HepG2 (cell line): ENCODE measurements around the gene NPAS2. TPM values are rescaled to one million over a fixed set of nuclear protein-coding genes. Genes with fewer than 3 reads are reported as not detected.
A peak's percentile ranks its signal among the peaks of the same experiment; 100 is the strongest.

Experiments
- ARID5B ChIP-seq: IDR thresholded peaks from 2 replicates; pipeline ENCODE4 v1.4.0; 2020; ENCODE audit warnings: mild to moderate bottlenecking, missing genetic modification reagents
- CREB3 ChIP-seq: sonication (generic); formaldehyde crosslinking; IDR thresholded peaks from 2 replicates; pipeline ENCODE4 v1.5.0; 2020; ENCODE audit warnings: missing genetic modification reagents
- HNF4A ChIP-seq: sonication (generic); formaldehyde crosslinking; IDR thresholded peaks from 2 replicates; pipeline ENCODE4 v1.4.0; 2020; ENCODE audit warnings: missing genetic modification reagents
- HOXA3 ChIP-seq: sonication (generic); formaldehyde crosslinking; IDR thresholded peaks from 2 replicates; pipeline ENCODE4 v1.5.0; 2020; ENCODE audit warnings: missing genetic modification reagents
- JUNB ChIP-seq: sonication (generic); formaldehyde crosslinking; IDR thresholded peaks from 2 replicates; pipeline ENCODE4 v1.8.0; 2022; ENCODE audit warnings: missing genetic modification reagents, mild to moderate bottlenecking, borderline replicate concordance
- MIER3 ChIP-seq: IDR thresholded peaks from 2 replicates; pipeline ENCODE4 v1.6.1; 2016; ENCODE audit warnings: missing compliant biosample characterization, borderline replicate concordance
- NCOR1 ChIP-seq: fragments of 200-600 bp; sonication (generic); IDR thresholded peaks from 2 replicates; pipeline ENCODE4 v1.7.0; 2017; ENCODE audit warnings: antibody characterized with exemption, low read length, borderline replicate concordance
- SALL1 ChIP-seq: sonication (generic); formaldehyde crosslinking; IDR thresholded peaks from 2 replicates; pipeline ENCODE4 v1.8.0; 2022; ENCODE audit warnings: mild to moderate bottlenecking, missing genetic modification reagents
- TFAP4 ChIP-seq: sonication (generic); IDR thresholded peaks from 2 replicates; pipeline ENCODE4 v1.6.1; 2016; ENCODE audit warnings: low read depth, borderline replicate concordance
- ZBTB7B ChIP-seq: sonication (generic); formaldehyde crosslinking; IDR thresholded peaks from 2 replicates; pipeline ENCODE4 v1.4.0; 2020; ENCODE audit warnings: missing genetic modification reagents
- ZFX ChIP-seq: sonication (generic); formaldehyde crosslinking; IDR thresholded peaks from 2 replicates; pipeline ENCODE4 v1.4.0; 2020; ENCODE audit warnings: mild to moderate bottlenecking, low read depth, missing genetic modification reagents, moderate library complexity
- ZNF256 ChIP-seq: sonication (generic); formaldehyde crosslinking; conservative IDR thresholded peaks from 2 replicates; pipeline ENCODE4 v1.4.0; 2020; ENCODE audit warnings: missing genetic modification reagents
- ZNF441 ChIP-seq: sonication (generic); formaldehyde crosslinking; IDR thresholded peaks from 2 replicates; pipeline ENCODE4 v1.7.0; 2021; ENCODE audit warnings: missing genetic modification reagents, borderline replicate concordance
- polyA plus RNA-seq, 8 experiments: library from polyadenylated mRNA; depleted of rRNA in 3 of 8; stranded (reverse) in 7 of 8; unstranded in 1 of 8; fragments of >200 nt; fragmentation: Illumina TruSeq in 4 of 8; extraction: Trizol in 4 of 8; gene quantifications; 2 replicates each; pipeline versions ENCODE4 v1.2.1 to v1.2.3, GENCODE V29; 2011 to 2016; ENCODE audit warnings: low read depth in 4 of 8, missing spikeins in 1 of 8, mixed read lengths in 1 of 8; ENCODE audit not compliant: insufficient read depth in 1 of 8
- total RNA-seq, 5 experiments: library from RNA; depleted of rRNA; stranded (reverse); fragments of >200 nt; fragmentation: Illumina TruSeq; extraction: Trizol; gene quantifications; 2 replicates each; pipeline ENCODE4 v1.2.3, GENCODE V29; 2016; ENCODE audit warnings: low read depth in 1 of 5

The NPAS2 gene
- total and polyA plus RNA-seq, 2 of the 13 experiments (the other 11 are each of a cell fraction or from before 2014, with no cell fraction given) = 14.8 to 37.5 TPM

- TF ChIP-seq TFAP4 (no peak), ZNF441 (0 out of 2 replicates have a peak, but pooled peaks have one; percentile 36), JUNB (0 out of 2 replicates have a peak, but pooled peaks have one; percentile 15), ARID5B (CRISPR knock-in tag) (peak; percentile 43; the same call in 1 of the 2 replicates), HNF4A (peak; percentile 83), CREB3 (CRISPR knock-in tag) (no peak), MIER3 (no peak), HOXA3 (CRISPR knock-in tag) (0 out of 2 replicates have a peak, but pooled peaks have one; percentile 15), SALL1 (CRISPR knock-in tag) (peak; percentile 52), ZBTB7B (CRISPR knock-in tag) (peak; percentile 27; the same call in 1 of the 2 replicates), ZNF256 (CRISPR knock-in tag) (no peak), ZFX (peak; percentile 47; the same call in 1 of the 2 replicates), NCOR1 (no peak)
- TF ChIP-seq, all 625 proteins: peak for 16
Measured at GRCh38 chr2:100824842-100825241, 4.9 kb downstream of the NPAS2 start (continued).
